SKM-1 (cell line): ENCODE measurements around the gene FRMD1.
"Not testable (repeated sequence)": the region's sequence is repeated elsewhere in the genome, so short reads cannot be mapped to it uniquely, and the experiment has no call there.

Experiments
- DNase-seq: peaks from one replicate; lab custom pipeline; 2025; ENCODE audit not compliant: unreplicated experiment; lab: John Stamatoyannopoulos, UW

Gene FRMD1

DNA sequence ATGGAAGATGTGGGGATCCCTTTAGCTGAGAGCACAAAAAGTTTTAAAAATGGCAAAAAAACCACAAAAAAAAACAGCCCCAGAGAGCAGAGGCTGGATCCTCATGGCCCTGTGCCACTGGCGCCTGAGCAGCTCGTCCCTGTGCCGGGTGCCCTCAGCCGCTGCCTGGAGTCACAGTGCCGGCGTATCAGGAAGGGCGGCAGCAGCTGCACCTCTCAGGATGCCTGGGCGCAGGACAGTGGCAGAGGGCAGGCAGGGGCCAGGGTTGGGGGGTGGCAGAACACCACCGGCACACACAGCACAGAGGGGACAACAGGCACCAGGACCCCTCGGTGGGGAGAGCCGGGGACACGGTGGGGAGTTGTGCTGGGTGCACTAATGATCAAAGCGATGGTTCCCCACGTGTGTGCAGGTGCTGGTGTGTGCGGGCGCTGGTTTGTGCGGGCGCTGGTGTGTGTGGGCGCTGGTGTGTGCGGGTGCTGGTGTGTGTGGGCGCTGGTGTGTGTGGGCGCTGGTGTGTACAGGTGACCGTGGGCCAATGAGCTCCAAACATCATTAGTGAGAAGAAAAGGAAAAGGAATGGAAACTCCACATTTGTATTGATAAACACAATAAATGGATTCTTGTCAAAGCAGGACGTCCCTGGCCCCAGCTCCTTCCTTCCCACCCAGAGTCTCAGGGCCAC, 1.5 kb upstream of the FRMD1 start:
- DNase-seq, result no peak

- no peak for DNase-seq
Measured at GRCh38 chr6:168078175-168078942, 653 bp downstream of the FRMD1 start.

DNA sequence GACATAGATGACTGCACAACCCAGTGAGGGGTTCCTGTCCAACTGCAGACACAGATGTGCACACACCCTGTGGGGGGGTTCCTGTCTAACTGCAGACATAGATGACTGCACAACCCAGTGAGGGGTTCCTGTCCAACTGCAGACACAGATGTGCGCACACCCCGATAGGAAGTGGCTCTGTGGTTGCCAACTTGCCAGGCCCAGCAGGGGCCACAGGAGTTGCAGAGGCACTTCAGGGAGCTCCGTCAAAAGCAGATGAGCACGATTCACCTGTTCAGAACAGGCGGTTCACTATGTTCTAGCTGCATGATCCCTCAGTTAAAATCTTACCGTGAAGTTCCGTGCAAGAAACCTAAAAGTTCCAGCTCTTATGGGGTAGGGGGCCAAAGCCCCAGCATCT, 1.6 kb downstream of the FRMD1 start:
- not testable (repeated sequence) for DNase-seq

DNA sequence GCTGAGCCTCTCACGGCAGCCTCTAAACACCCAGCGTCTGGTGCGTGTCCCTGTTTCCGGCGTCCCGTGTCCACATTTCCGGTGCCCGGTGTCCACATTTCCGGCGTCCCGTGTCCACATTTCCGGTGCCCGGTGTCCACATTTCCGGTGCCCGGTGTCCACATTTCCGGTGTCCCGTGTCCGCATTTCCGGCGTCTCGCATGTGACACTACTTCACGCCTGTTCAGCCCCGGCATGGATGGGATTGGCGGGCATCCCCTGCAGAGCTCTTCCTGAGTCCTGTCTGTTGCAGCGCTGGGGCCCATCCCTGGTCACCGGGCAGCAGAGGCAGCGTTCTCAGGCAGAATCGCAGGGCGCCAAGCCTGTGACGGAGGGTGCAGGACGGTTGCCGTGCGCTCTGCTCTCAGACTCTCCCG, 3.2 kb downstream of the FRMD1 start:
- no peak for DNase-seq

GRCh38 chr6:168075216-168075615, 3.8 kb downstream of the FRMD1 start:
- DNase-seq, result no peak

- no peak for DNase-seq
Measured at GRCh38 chr6:168073937-168074730, 4.9 kb downstream of the FRMD1 start.

GRCh38 chr6:168072730-168073129, 6.3 kb downstream of the FRMD1 start:
- DNase-seq, result no peak

DNA sequence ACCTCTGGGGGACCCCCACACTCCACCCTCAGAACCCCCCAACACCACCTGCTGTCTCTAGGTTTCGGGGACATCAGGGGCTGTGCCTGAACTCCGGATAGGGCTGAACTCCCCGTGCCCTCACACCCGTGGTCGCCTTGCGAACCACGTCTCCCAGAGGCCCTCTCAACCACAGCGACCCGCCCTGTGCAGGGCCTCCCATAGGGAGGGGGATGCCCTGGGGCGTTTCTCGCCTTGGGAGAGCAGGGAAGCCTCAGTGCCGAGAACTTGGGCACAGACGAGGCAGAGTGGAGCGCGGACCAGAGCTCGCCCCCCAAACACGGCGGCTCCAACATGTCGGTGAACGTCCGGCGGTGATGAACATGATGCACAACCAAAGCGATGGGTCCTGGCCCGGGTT, 6.8 kb downstream of the FRMD1 start:
- no peak for DNase-seq

GRCh38 chr6:168071620-168072019, 7.4 kb downstream of the FRMD1 start:
- no peak for DNase-seq

DNA sequence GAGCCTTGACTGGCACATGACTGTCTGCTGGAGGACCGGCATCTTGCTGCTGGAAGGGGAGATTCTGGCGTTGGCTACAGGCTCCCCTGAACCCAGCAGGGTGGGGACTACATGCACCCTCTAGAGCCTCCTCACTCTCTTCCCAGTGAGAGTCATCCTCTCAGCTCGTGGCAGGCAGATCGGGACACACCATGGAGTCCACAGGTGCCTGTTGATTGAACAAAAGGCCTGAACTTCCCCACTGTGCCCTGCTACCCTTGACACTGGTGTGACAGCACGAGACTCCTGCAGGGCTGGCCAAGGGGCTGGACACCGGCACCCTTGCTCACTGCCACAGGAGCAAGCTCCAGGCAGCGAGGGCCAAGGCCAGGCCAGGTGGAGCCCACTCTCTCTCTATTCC, 8.2 kb downstream of the FRMD1 start:
- no peak for DNase-seq

GRCh38 chr6:168067081-168067759, 11.8 kb downstream of the FRMD1 start:
- DNase-seq, result no peak

GRCh38 chr6:168064226-168064807, 14.7 kb downstream of the FRMD1 start:
- no peak for DNase-seq

GRCh38 chr6:168063431-168063830, 15.6 kb downstream of the FRMD1 start:
- DNase-seq, result no peak

GRCh38 chr6:168062346-168063289, 16.4 kb downstream of the FRMD1 start:
- DNase-seq, result no peak

- no peak for DNase-seq
Measured at GRCh38 chr6:168061269-168062210, 17.5 kb downstream of the FRMD1 start.

- no peak for DNase-seq
Measured at GRCh38 chr6:168060521-168060931, 18.5 kb downstream of the FRMD1 start.

- DNase-seq, result no peak
Measured at GRCh38 chr6:168058691-168059551, 20.1 kb downstream of the FRMD1 start.

DNA sequence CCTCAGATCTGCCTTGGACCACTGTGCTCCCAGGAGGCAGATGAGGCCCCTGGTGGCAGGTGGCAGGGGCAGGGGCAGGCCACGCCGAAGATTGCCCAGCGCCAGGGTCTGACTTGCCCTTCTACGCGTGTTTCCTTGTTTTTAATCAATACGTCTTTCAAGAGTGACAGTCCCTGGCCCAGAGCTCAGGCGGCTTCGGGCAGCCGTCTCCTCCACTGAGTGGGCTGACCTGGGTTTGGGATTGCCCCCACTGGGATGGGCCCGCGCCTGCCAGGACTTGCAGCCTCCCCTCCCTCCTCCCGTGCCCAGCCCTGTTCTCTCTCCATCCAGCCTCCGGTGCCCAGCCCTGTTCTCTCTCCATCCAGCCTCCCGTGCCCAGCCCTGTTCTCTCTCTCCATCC, 21.2 kb downstream of the FRMD1 start:
- no peak for DNase-seq
